Smooth muscle cell (in vitro differentiated cells): ENCODE measurements around the gene DDX21. TPM values are rescaled to one million over a fixed set of nuclear protein-coding genes. Genes with fewer than 3 reads are reported as not detected.

Source experiments
- DNase-seq: peaks from one replicate; lab custom pipeline; 2025; ENCODE audit not compliant: unreplicated experiment; lab: John Stamatoyannopoulos, UW
- H2AFZ ChIP-seq: fragments of 200-600 bp; sonication (generic); 2 replicates; pipeline ENCODE4 v1.6.0; 2016; ENCODE audit warnings: antibody characterized with exemption, low read depth, mild to moderate bottlenecking
- H3F3A ChIP-seq: fragments of 200-600 bp; sonication (generic); 2 replicates; pipeline ENCODE4 v1.6.0; 2017; ENCODE audit warnings: antibody characterized with exemption, low read depth
- H3K27ac ChIP-seq: fragments of 200-600 bp; sonication (generic); 2 replicates; pipeline ENCODE4 v1.5.1; 2016; ENCODE audit warnings: low read depth, mild to moderate bottlenecking
- H3K27me3 ChIP-seq: fragments of 200-600 bp; sonication (generic); 2 replicates; pipeline ENCODE4 v1.6.1; 2016; ENCODE audit warnings: low read depth, mild to moderate bottlenecking
- H3K36me3 ChIP-seq: fragments of 200-600 bp; sonication (generic); 2 replicates; pipeline ENCODE4 v1.5.1; 2016; ENCODE audit warnings: low read depth
- H3K4me1 ChIP-seq: fragments of 200-600 bp; sonication (generic); 2 replicates; pipeline ENCODE4 v1.5.1; 2016; ENCODE audit warnings: low read depth
- H3K4me2 ChIP-seq: fragments of 200-600 bp; sonication (generic); 2 replicates; pipeline ENCODE4 v1.6.0; 2016; ENCODE audit warnings: mild to moderate bottlenecking
- H3K4me3 ChIP-seq: fragments of 200-600 bp; sonication (generic); 2 replicates; pipeline ENCODE4 v1.5.1; 2016; ENCODE audit warnings: mild to moderate bottlenecking
- H3K79me2 ChIP-seq: fragments of 200-600 bp; sonication (generic); 2 replicates; pipeline ENCODE4 v1.6.0; 2016; ENCODE audit warnings: low read depth, mild to moderate bottlenecking
- H3K9ac ChIP-seq: fragments of 200-600 bp; sonication (generic); 2 replicates; pipeline ENCODE4 v1.6.0; 2016; ENCODE audit warnings: low read depth
- H3K9me3 ChIP-seq: fragments of 200-600 bp; sonication (generic); replicated peaks from 2 replicates; pipeline ENCODE4 v1.5.1; 2016; ENCODE audit warnings: low read depth
- H4K20me1 ChIP-seq: fragments of 200-600 bp; sonication (generic); 2 replicates; pipeline ENCODE4 v1.6.0; 2016; ENCODE audit warnings: low read depth
- WGBS: methylation state at CpG from one replicate; pipeline ENCODE4 v1.1.7; 2016; ENCODE audit warnings: low lambda C conversion rate; 5-methylcytosine and 5-hydroxymethylcytosine counted together
- polyA plus RNA-seq: library from polyadenylated mRNA; unstranded; fragments of >200 nt; fragmentation: Nextera tagmentation; extraction: Ambion mirVana; gene quantifications from 2 replicates; pipeline ENCODE4 v1.2.1, GENCODE V29; 2016
- total RNA-seq: library from RNA; depleted of rRNA; stranded (reverse); fragments of >200 nt; gene quantifications from 2 replicates; pipeline ENCODE4 v1.2.3, GENCODE V29; 2014
- TF ChIP-seq, protein P1 (sequence below): fragments of 200-600 bp; sonication (generic); IDR thresholded peaks from 2 replicates; pipeline ENCODE4 v1.5.1; 2017; ENCODE audit warnings: borderline replicate concordance, mild to moderate bottlenecking, antibody characterized with exemption; ENCODE audit not compliant: insufficient read depth, poor library complexity, severe bottlenecking

Gene DDX21
- total and polyA plus RNA-seq, 2 experiments from 2014 or later, result 9.9 to 47.7 TPM

- Histone ChIP-seq H3K9me3 (no peaks in the 10 kb centered on the region), H4K20me1 (peaks cover 50% of the 10 kb centered on the region), H3K27me3 (no peaks in the 10 kb centered on the region), H3K4me1 (peaks cover 10% of the 10 kb centered on the region), H3K36me3 (peaks cover 17% of the 10 kb centered on the region), H3K4me3 (peak overlapping the region; percentile 71), H3K79me2 (peaks cover 59% of the 10 kb centered on the region), H2AFZ (no peak overlapping the region), H3K27ac (peak overlapping the region; percentile 89), H3K9ac (peak overlapping the region; percentile 76), H3K4me2 (peak overlapping the region; percentile 90), H3F3A (no peaks in the 10 kb centered on the region)
- TF ChIP-seq, protein P1, sequence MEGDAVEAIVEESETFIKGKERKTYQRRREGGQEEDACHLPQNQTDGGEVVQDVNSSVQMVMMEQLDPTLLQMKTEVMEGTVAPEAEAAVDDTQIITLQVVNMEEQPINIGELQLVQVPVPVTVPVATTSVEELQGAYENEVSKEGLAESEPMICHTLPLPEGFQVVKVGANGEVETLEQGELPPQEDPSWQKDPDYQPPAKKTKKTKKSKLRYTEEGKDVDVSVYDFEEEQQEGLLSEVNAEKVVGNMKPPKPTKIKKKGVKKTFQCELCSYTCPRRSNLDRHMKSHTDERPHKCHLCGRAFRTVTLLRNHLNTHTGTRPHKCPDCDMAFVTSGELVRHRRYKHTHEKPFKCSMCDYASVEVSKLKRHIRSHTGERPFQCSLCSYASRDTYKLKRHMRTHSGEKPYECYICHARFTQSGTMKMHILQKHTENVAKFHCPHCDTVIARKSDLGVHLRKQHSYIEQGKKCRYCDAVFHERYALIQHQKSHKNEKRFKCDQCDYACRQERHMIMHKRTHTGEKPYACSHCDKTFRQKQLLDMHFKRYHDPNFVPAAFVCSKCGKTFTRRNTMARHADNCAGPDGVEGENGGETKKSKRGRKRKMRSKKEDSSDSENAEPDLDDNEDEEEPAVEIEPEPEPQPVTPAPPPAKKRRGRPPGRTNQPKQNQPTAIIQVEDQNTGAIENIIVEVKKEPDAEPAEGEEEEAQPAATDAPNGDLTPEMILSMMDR, result no peak
- DNase-seq, result no peak
- WGBS, result 60% methylated on average over 3 of the region's 3 CpGs
Measured at GRCh38 chr10:68957654-68958053, 1.7 kb downstream of the DDX21 start.

GRCh38 chr10:68959695-68960527 lies 3.9 kb downstream of the DDX21 start:
- peak overlapping the region; percentile 1 for H3K27ac ChIP-seq
- no peak overlapping the region for H2AFZ ChIP-seq
- H3K9ac ChIP-seq, result no peak overlapping the region
- H4K20me1 ChIP-seq, result peaks cover 57% of the 10 kb centered on the region
- no peak overlapping the region for H3K4me2 ChIP-seq
- H3K9me3 ChIP-seq, result no peaks in the 10 kb centered on the region
- H3K4me1 ChIP-seq, result peaks cover 10% of the 10 kb centered on the region
- no peak overlapping the region for H3K4me3 ChIP-seq
- no peaks in the 10 kb centered on the region for H3F3A ChIP-seq
- peaks cover 26% of the 10 kb centered on the region for H3K36me3 ChIP-seq
- TF ChIP-seq, protein P1, result no peak
- peaks cover 77% of the 10 kb centered on the region for H3K79me2 ChIP-seq
- WGBS, result 99% methylated on average over 4 of the region's 4 CpGs
- no peaks in the 10 kb centered on the region for H3K27me3 ChIP-seq
- DNase-seq, result no peak

DNA sequence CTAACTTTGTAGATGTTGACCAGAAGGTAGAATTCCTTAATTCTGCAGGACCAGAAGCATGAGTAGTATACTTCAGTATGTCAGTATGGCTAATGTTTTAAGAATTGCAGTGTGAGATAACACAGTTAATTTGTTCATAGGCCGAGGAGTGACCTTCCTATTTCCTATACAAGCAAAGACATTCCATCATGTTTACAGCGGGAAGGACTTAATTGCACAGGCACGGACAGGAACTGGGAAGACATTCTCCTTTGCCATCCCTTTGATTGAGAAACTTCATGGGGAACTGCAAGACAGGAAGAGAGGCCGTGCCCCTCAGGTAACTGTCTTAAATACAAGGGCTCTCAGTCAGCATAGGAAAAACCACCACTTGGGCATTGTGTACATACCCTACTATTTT lies 7.2 kb downstream of the DDX21 start:
- Histone ChIP-seq H4K20me1 (peaks cover 48% of the 10 kb centered on the region), H3K9me3 (no peaks in the 10 kb centered on the region), H3K79me2 (peaks cover 76% of the 10 kb centered on the region), H3K9ac (no peak overlapping the region), H3K4me1 (no peaks in the 10 kb centered on the region), H3K27ac (no peak overlapping the region), H3K4me3 (no peak overlapping the region), H2AFZ (no peak overlapping the region), H3F3A (no peaks in the 10 kb centered on the region), H3K36me3 (peaks cover 52% of the 10 kb centered on the region), H3K4me2 (no peak overlapping the region), H3K27me3 (no peaks in the 10 kb centered on the region)
- 96% methylated on average over 4 of the region's 4 CpGs for WGBS
- TF ChIP-seq, protein P1, result no peak
- DNase-seq, result no peak
